ENCODE measurements around the gene USP9X.

DNA sequence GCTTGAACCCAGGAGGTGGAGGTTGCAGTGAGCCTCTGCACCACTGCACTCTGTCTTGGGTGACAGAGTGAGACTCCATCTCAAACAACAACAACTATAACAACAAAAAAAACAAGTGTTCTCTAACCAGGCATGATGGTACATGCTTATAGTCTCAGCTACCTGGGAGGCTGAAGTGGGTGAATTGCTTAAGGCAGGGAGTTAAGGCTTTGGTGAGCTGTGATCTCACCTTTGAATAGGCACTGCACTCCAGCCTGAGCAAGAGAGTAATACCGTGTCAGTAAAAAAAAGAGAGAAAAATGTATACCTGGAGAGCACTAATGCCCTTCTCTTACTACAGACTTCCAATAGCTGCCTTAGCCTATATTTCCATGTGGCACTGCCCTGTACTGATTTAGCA lies 18.9 kb upstream of the USP9X start:
- TF ChIP-seq CEBPG (CRISPR knock-in tag; IDR thresholded peaks at IDR 0.05) (no peak), CEBPG (tag; conservative IDR thresholded peaks at IDR 0.05 in 1 of 2, IDR thresholded peaks at IDR 0.05 in 1 of 2) (no peak), ETS2 (tag; IDR thresholded peaks at IDR 0.05; ENCODE audit: borderline replicate concordance, poor library complexity, severe bottlenecking) (no peak), EZH2 (IDR thresholded peaks at IDR 0.05; ENCODE audit: borderline replicate concordance, low read depth, low read length) (no peak), NR2F6 (CRISPR knock-in tag; IDR thresholded peaks at IDR 0.05) (no peak), TBL1XR1 (IDR thresholded peaks at IDR 0.05; ENCODE audit: low read length in 2 of 2) (no peak), ARNT (IDR thresholded peaks at IDR 0.05) (no peak), POLR2AphosphoS5 (IDR thresholded peaks at IDR 0.05; ENCODE audit: control insufficient read depth, insufficient read depth, low read depth, low read length) (no peak), YY1 (IDR thresholded peaks at IDR 0.05; ENCODE audit: borderline replicate concordance in 1 of 3, control insufficient read depth in 1 of 3, extremely low read depth in 1 of 3, insufficient read depth in 3 of 3, insufficient read length in 1 of 3, insufficient replicate concordance in 2 of 3, low read depth in 1 of 3, low read length in 2 of 3) (no peak), ZNF584 (CRISPR knock-in tag; IDR thresholded peaks at IDR 0.05; ENCODE audit: low read depth) (no peak), ZNF431 (CRISPR knock-in tag; IDR thresholded peaks at IDR 0.05) (no peak), RAD21 (CRISPR knock-in tag; conservative IDR thresholded peaks at IDR 0.05 in 1 of 2, IDR thresholded peaks at IDR 0.05 in 1 of 2) (no peak)
- TF ChIP-seq, protein P1, sequence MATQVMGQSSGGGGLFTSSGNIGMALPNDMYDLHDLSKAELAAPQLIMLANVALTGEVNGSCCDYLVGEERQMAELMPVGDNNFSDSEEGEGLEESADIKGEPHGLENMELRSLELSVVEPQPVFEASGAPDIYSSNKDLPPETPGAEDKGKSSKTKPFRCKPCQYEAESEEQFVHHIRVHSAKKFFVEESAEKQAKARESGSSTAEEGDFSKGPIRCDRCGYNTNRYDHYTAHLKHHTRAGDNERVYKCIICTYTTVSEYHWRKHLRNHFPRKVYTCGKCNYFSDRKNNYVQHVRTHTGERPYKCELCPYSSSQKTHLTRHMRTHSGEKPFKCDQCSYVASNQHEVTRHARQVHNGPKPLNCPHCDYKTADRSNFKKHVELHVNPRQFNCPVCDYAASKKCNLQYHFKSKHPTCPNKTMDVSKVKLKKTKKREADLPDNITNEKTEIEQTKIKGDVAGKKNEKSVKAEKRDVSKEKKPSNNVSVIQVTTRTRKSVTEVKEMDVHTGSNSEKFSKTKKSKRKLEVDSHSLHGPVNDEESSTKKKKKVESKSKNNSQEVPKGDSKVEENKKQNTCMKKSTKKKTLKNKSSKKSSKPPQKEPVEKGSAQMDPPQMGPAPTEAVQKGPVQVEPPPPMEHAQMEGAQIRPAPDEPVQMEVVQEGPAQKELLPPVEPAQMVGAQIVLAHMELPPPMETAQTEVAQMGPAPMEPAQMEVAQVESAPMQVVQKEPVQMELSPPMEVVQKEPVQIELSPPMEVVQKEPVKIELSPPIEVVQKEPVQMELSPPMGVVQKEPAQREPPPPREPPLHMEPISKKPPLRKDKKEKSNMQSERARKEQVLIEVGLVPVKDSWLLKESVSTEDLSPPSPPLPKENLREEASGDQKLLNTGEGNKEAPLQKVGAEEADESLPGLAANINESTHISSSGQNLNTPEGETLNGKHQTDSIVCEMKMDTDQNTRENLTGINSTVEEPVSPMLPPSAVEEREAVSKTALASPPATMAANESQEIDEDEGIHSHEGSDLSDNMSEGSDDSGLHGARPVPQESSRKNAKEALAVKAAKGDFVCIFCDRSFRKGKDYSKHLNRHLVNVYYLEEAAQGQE (IDR thresholded peaks at IDR 0.05; ENCODE audit: borderline replicate concordance): no peak
- TF ChIP-seq, protein P1 (CRISPR knock-in tag; IDR thresholded peaks at IDR 0.05; ENCODE audit: low read depth): no peak
- TF ChIP-seq, protein P2, sequence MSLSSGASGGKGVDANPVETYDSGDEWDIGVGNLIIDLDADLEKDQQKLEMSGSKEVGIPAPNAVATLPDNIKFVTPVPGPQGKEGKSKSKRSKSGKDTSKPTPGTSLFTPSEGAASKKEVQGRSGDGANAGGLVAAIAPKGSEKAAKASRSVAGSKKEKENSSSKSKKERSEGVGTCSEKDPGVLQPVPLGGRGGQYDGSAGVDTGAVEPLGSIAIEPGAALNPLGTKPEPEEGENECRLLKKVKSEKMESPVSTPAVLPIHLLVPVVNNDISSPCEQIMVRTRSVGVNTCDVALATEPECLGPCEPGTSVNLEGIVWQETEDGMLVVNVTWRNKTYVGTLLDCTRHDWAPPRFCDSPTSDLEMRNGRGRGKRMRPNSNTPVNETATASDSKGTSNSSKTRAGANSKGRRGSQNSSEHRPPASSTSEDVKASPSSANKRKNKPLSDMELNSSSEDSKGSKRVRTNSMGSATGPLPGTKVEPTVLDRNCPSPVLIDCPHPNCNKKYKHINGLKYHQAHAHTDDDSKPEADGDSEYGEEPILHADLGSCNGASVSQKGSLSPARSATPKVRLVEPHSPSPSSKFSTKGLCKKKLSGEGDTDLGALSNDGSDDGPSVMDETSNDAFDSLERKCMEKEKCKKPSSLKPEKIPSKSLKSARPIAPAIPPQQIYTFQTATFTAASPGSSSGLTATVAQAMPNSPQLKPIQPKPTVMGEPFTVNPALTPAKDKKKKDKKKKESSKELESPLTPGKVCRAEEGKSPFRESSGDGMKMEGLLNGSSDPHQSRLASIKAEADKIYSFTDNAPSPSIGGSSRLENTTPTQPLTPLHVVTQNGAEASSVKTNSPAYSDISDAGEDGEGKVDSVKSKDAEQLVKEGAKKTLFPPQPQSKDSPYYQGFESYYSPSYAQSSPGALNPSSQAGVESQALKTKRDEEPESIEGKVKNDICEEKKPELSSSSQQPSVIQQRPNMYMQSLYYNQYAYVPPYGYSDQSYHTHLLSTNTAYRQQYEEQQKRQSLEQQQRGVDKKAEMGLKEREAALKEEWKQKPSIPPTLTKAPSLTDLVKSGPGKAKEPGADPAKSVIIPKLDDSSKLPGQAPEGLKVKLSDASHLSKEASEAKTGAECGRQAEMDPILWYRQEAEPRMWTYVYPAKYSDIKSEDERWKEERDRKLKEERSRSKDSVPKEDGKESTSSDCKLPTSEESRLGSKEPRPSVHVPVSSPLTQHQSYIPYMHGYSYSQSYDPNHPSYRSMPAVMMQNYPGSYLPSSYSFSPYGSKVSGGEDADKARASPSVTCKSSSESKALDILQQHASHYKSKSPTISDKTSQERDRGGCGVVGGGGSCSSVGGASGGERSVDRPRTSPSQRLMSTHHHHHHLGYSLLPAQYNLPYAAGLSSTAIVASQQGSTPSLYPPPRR (CRISPR knock-in tag; IDR thresholded peaks at IDR 0.05; ENCODE audit: borderline replicate concordance): no peak
- TF ChIP-seq, protein P3, sequence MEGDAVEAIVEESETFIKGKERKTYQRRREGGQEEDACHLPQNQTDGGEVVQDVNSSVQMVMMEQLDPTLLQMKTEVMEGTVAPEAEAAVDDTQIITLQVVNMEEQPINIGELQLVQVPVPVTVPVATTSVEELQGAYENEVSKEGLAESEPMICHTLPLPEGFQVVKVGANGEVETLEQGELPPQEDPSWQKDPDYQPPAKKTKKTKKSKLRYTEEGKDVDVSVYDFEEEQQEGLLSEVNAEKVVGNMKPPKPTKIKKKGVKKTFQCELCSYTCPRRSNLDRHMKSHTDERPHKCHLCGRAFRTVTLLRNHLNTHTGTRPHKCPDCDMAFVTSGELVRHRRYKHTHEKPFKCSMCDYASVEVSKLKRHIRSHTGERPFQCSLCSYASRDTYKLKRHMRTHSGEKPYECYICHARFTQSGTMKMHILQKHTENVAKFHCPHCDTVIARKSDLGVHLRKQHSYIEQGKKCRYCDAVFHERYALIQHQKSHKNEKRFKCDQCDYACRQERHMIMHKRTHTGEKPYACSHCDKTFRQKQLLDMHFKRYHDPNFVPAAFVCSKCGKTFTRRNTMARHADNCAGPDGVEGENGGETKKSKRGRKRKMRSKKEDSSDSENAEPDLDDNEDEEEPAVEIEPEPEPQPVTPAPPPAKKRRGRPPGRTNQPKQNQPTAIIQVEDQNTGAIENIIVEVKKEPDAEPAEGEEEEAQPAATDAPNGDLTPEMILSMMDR (IDR thresholded peaks at IDR 0.05 in 2 of 3, conservative IDR thresholded peaks at IDR 0.05 in 1 of 3; ENCODE audit: insufficient read depth in 2 of 3, low read depth in 1 of 3, low read length in 3 of 3): no peak
